ENCODE measurements around the gene TRPM3. TPM values are rescaled to one million over a fixed set of nuclear protein-coding genes. Genes with fewer than 3 reads are reported as not detected.

TRPM3 gene
- total RNA-seq, 1 experiment from 2014 or later: not detected

- no peaks in the 10 kb centered on the region for H3K79me2 ChIP-seq (ENCODE audit: low read length)
- no peak overlapping the region for H3K4me3 ChIP-seq (ENCODE audit: low read length)
- H2AFZ ChIP-seq (ENCODE audit: low read length): 0 out of 2 replicates have a peak overlapping the region, but pooled peaks have one; percentile 3
- no peaks in the 10 kb centered on the region for H3K36me3 ChIP-seq (ENCODE audit: low read depth, low read length)
- H3K9me3 ChIP-seq (ENCODE audit: low read length): no peaks in the 10 kb centered on the region
- H3F3A ChIP-seq (ENCODE audit: low read length, unreplicated experiment): no peaks in the 10 kb centered on the region
- TF ChIP-seq EZH2phosphoT487 (IDR thresholded peaks at IDR 0.05; ENCODE audit: borderline replicate concordance, low read length) (no peak), CTCF (conservative IDR thresholded peaks at IDR 0.05; ENCODE audit: low read depth, low read length) (no peak), EZH2 (IDR thresholded peaks at IDR 0.05; ENCODE audit: low read length, unreplicated experiment) (no peak)
- DNase-seq: no peak
- ChIA-PET CTCF (no interaction called here), POLR2A (ENCODE audit: unreplicated experiment) (no interaction called here)
- no peaks in the 10 kb centered on the region for H3K4me1 ChIP-seq (ENCODE audit: insufficient read depth, low read length)
- no peaks in the 10 kb centered on the region; the same call in 1 of the 2 replicates for H3K27me3 ChIP-seq (ENCODE audit: low read length)
- no peak overlapping the region for H3K27ac ChIP-seq (ENCODE audit: low read length)
- H3K4me2 ChIP-seq (ENCODE audit: low read length): peak overlapping the region; percentile 69; the same call in 1 of the 2 replicates
- intact Hi-C loops (cut with micrococcal nuclease): no loop called here
- no peaks in the 10 kb centered on the region for H3K9me2 ChIP-seq (replicated peaks; ENCODE audit: low read length)
- no peak for ATAC-seq
- H4K20me1 ChIP-seq (ENCODE audit: low read length): no peaks in the 10 kb centered on the region
- no TSS peak for BruUV-seq (replicated peaks)
- H3K9ac ChIP-seq (ENCODE audit: low read length): no peak overlapping the region
Observed at GRCh38 chr9:70924380-70924779, 197.0 kb downstream of the TRPM3 start.

GRCh38 chr9:70923961-70924360 lies 197.5 kb downstream of the TRPM3 start:
- H3K27me3 ChIP-seq (ENCODE audit: low read length): no peaks in the 10 kb centered on the region; the same call in 1 of the 2 replicates
- H3K9me3 ChIP-seq (ENCODE audit: low read length): no peaks in the 10 kb centered on the region
- H4K20me1 ChIP-seq (ENCODE audit: low read length): no peaks in the 10 kb centered on the region
- DNase-seq (no peak), ATAC-seq (no peak)
- H3K4me2 ChIP-seq (ENCODE audit: low read length): no peak overlapping the region
- no peaks in the 10 kb centered on the region for H3K9me2 ChIP-seq (replicated peaks; ENCODE audit: low read length)
- H3K4me3 ChIP-seq (ENCODE audit: low read length): no peak overlapping the region
- H3K9ac ChIP-seq (ENCODE audit: low read length): no peak overlapping the region
- TF ChIP-seq EZH2phosphoT487 (IDR thresholded peaks at IDR 0.05; ENCODE audit: borderline replicate concordance, low read length) (no peak), EZH2 (IDR thresholded peaks at IDR 0.05; ENCODE audit: low read length, unreplicated experiment) (no peak), CTCF (conservative IDR thresholded peaks at IDR 0.05; ENCODE audit: low read depth, low read length) (no peak)
- H3F3A ChIP-seq (ENCODE audit: low read length, unreplicated experiment): no peaks in the 10 kb centered on the region
- no TSS peak for BruUV-seq (replicated peaks)
- H3K79me2 ChIP-seq (ENCODE audit: low read length): no peaks in the 10 kb centered on the region
- no peaks in the 10 kb centered on the region for H3K36me3 ChIP-seq (ENCODE audit: low read depth, low read length)
- intact Hi-C loops (cut with micrococcal nuclease): no loop called here
- ChIA-PET POLR2A (ENCODE audit: unreplicated experiment) (no interaction called here), CTCF (no interaction called here)
- H3K4me1 ChIP-seq (ENCODE audit: insufficient read depth, low read length): no peaks in the 10 kb centered on the region
- no peak overlapping the region for H2AFZ ChIP-seq (ENCODE audit: low read length)
- H3K27ac ChIP-seq (ENCODE audit: low read length): no peak overlapping the region

- no peak for DNase-seq
- Histone ChIP-seq H2AFZ (ENCODE audit: low read length) (no peak overlapping the region), H3K4me1 (ENCODE audit: insufficient read depth, low read length) (no peaks in the 10 kb centered on the region), H3K4me3 (ENCODE audit: low read length) (no peak overlapping the region), H3F3A (ENCODE audit: low read length, unreplicated experiment) (no peaks in the 10 kb centered on the region), H3K9ac (ENCODE audit: low read length) (no peak overlapping the region), H3K4me2 (ENCODE audit: low read length) (no peak overlapping the region), H3K27me3 (ENCODE audit: low read length) (no peaks in the 10 kb centered on the region; the same call in 1 of the 2 replicates), H4K20me1 (ENCODE audit: low read length) (no peaks in the 10 kb centered on the region), H3K9me2 (replicated peaks; ENCODE audit: low read length) (no peaks in the 10 kb centered on the region), H3K36me3 (ENCODE audit: low read depth, low read length) (no peaks in the 10 kb centered on the region), H3K27ac (ENCODE audit: low read length) (no peak overlapping the region), H3K9me3 (ENCODE audit: low read length) (no peaks in the 10 kb centered on the region), H3K79me2 (ENCODE audit: low read length) (no peaks in the 10 kb centered on the region)
- BruUV-seq (replicated peaks): no TSS peak
- intact Hi-C loops (cut with micrococcal nuclease): no loop called here
- TF ChIP-seq EZH2 (IDR thresholded peaks at IDR 0.05; ENCODE audit: low read length, unreplicated experiment) (no peak), EZH2phosphoT487 (IDR thresholded peaks at IDR 0.05; ENCODE audit: borderline replicate concordance, low read length) (no peak), CTCF (conservative IDR thresholded peaks at IDR 0.05; ENCODE audit: low read depth, low read length) (no peak)
- CTCF ChIA-PET: no interaction called here
- no peak for ATAC-seq
- POLR2A ChIA-PET (ENCODE audit: unreplicated experiment): no interaction called here
Observed at GRCh38 chr9:70921136-70921535, 200.3 kb downstream of the TRPM3 start.

All from PC-3 (cell line).